ENCODE measurements around the gene GSK3A.

GSK3A gene

GRCh38 chr19:42247640-42248199, 5.3 kb upstream of the GSK3A start:
- no peak for DNase-seq

GRCh38 chr19:42246922-42247639, 4.7 kb upstream of the GSK3A start:
- DNase-seq: no peak

- no peak for DNase-seq
Measured at GRCh38 chr19:42246143-42246921, 3.9 kb upstream of the GSK3A start.

GRCh38 chr19:42245231-42245630, 2.8 kb upstream of the GSK3A start:
- no peak for DNase-seq

- peak; percentile 87 for DNase-seq
Measured at GRCh38 chr19:42244347-42245220, 2.2 kb upstream of the GSK3A start.

GRCh38 chr19:42242069-42242511, 312 bp downstream of the GSK3A start:
- peak; percentile 31 for DNase-seq

GRCh38 chr19:42241279-42241678, 1.1 kb downstream of the GSK3A start:
- DNase-seq: no peak

GRCh38 chr19:42239544-42240220, 2.7 kb downstream of the GSK3A start:
- DNase-seq: no peak

- DNase-seq: no peak
Measured at GRCh38 chr19:42235181-42235580, 7.2 kb downstream of the GSK3A start.

- DNase-seq: no peak
Measured at GRCh38 chr19:42234364-42234763, 8.0 kb downstream of the GSK3A start.

GRCh38 chr19:42233678-42234292, 8.6 kb downstream of the GSK3A start:
- DNase-seq: no peak

- DNase-seq: no peak
Measured at GRCh38 chr19:42233106-42233505, 9.3 kb downstream of the GSK3A start.

- DNase-seq: no peak
Measured at GRCh38 chr19:42232435-42232834, 10.0 kb downstream of the GSK3A start.

- no peak for DNase-seq
Measured at GRCh38 chr19:42230571-42230970, 11.8 kb downstream of the GSK3A start.

GRCh38 chr19:42229855-42230351, 12.5 kb downstream of the GSK3A start:
- no peak for DNase-seq

- no peak for DNase-seq
Measured at GRCh38 chr19:42229301-42229854, 13.0 kb downstream of the GSK3A start.

- DNase-seq: no peak
Measured at GRCh38 chr19:42228641-42229040, 13.8 kb downstream of the GSK3A start.

GRCh38 chr19:42226886-42227285, 15.5 kb downstream of the GSK3A start:
- DNase-seq: no peak

GRCh38 chr19:42225718-42226292, 16.6 kb downstream of the GSK3A start:
- DNase-seq: no peak

GRCh38 chr19:42224940-42225717, 17.3 kb downstream of the GSK3A start:
- DNase-seq: no peak
